GM12891 (cell line): ENCODE measurements around the gene TNPO1.
"Not testable (repeated sequence)": the region's sequence is repeated elsewhere in the genome, so short reads cannot be mapped to it uniquely, and the experiment has no call there.

Experiments used
- POLR2A ChIP-seq: IDR thresholded peaks from 2 replicates; pipeline ENCODE4 v1.6.1; 2011; ENCODE audit warnings: low read depth, low read length, control low read depth
- POLR2AphosphoS5 ChIP-seq: IDR thresholded peaks from 2 replicates; pipeline ENCODE4 v1.6.1; 2011; ENCODE audit warnings: low read depth, low read length, control low read depth
- TAF1 ChIP-seq: IDR thresholded peaks from 2 replicates; pipeline ENCODE4 v1.6.1; 2011; ENCODE audit warnings: low read depth, low read length, control low read depth

- TF ChIP-seq POLR2AphosphoS5, TAF1, POLR2A: not testable (repeated sequence)
Observed at GRCh38 chr5:72932686-72933085, 116.2 kb downstream of the TNPO1 start.
